CD4-positive, alpha-beta T cell treated with Interleukin-15 for 1 hour (primary cell): ENCODE results near the gene RPRD2.

Source experiments
- DNase-seq: peaks from one replicate; pipeline ENCODE4 v3.0.0-alpha.2; 2020

Gene RPRD2

GRCh38 chr1:150516050-150516591 lies 152.2 kb downstream of the RPRD2 start:
- DNase-seq, result no peak

DNA sequence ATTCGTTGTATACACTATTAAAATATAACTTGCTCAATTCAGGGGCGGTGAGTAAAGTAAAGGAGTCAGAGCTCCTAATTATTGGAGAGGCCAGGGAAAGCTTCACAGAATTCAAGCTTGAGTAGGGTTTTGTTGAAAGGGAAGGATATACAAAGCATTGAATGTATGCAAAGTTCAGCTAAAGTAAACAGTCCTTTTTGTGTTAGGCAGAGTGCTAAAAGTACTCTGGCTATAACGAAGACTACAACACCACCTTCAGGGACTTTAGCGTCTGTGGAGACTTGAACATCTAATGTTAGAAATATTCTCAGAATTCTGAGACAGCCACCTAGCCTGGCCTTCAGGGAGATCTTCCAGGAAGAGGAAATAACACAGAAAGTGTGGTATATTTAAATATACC lies 152.7 kb downstream of the RPRD2 start:
- no peak for DNase-seq

- no peak for DNase-seq
These were observed 157.4 kb downstream of the RPRD2 start for GRCh38 chr1:150521196-150521968.

GRCh38 chr1:150525348-150525747 lies 161.4 kb downstream of the RPRD2 start:
- DNase-seq, result no peak
